Tibial nerve (tissue), 4 donors: ENCODE results near the gene ATN1.

Experiments
- EP300 ChIP-seq, 2 donors: sonication (generic); formaldehyde crosslinking; IDR thresholded peaks; one replicate each; pipeline ENCODE4 v1.6.1; 2017; ENCODE audit warnings: antibody characterized with exemption in 2 of 2, mild to moderate bottlenecking in 1 of 2
- POLR2A ChIP-seq, 2 donors: fragments of 450-650 bp; IDR thresholded peaks; one replicate each; pipeline ENCODE4 v1.6.1; 2017; ENCODE audit warnings: antibody characterized with exemption in 2 of 2, mild to moderate bottlenecking in 2 of 2, moderate library complexity in 2 of 2
- TF ChIP-seq, protein P1 (sequence below), 5 experiments: fragments of 200-600 bp in 3 of 5; fragments of 450-650 bp in 2 of 5; sonication (generic) in 3 of 5; IDR thresholded peaks; one replicate each; pipeline ENCODE4 v1.5.1; 2016 to 2019; ENCODE audit warnings: antibody characterized with exemption in 5 of 5, mild to moderate bottlenecking in 3 of 5, moderate library complexity in 2 of 5

DNA sequence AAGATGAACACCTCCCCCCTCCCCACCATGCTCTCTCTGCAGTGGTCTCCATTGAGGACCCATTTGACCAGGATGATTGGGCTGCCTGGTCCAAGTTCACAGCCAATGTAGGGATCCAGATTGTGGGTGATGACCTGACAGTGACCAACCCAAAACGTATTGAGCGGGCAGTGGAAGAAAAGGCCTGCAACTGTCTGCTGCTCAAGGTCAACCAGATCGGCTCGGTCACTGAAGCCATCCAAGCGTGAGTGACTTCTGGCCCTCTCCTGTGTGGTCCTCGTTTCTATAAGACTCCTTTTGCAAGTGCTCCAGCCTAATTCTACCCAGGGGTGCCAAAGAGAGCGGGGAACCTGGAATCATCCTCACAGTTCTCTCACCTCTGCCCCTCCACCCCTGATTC, 6.2 kb upstream of the ATN1 start:
- TF ChIP-seq, protein P1, sequence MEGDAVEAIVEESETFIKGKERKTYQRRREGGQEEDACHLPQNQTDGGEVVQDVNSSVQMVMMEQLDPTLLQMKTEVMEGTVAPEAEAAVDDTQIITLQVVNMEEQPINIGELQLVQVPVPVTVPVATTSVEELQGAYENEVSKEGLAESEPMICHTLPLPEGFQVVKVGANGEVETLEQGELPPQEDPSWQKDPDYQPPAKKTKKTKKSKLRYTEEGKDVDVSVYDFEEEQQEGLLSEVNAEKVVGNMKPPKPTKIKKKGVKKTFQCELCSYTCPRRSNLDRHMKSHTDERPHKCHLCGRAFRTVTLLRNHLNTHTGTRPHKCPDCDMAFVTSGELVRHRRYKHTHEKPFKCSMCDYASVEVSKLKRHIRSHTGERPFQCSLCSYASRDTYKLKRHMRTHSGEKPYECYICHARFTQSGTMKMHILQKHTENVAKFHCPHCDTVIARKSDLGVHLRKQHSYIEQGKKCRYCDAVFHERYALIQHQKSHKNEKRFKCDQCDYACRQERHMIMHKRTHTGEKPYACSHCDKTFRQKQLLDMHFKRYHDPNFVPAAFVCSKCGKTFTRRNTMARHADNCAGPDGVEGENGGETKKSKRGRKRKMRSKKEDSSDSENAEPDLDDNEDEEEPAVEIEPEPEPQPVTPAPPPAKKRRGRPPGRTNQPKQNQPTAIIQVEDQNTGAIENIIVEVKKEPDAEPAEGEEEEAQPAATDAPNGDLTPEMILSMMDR (IDR thresholded peaks at IDR 0.05): no peak
- no peak for TF ChIP-seq EP300 (IDR thresholded peaks at IDR 0.05)
- TF ChIP-seq POLR2A (IDR thresholded peaks at IDR 0.05): no peak
